Loucy (cell line): ENCODE measurements around the gene CALN1.

ENCODE experiments used
- EZH2phosphoT487 ChIP-seq: fragments of 200-600 bp; IDR thresholded peaks from 2 replicates; pipeline ENCODE4 v1.6.1; 2018; ENCODE audit warnings: antibody characterized with exemption, mild to moderate bottlenecking, moderate library complexity, borderline replicate concordance
- TF ChIP-seq, protein P1 (sequence below): fragments of 200-600 bp; sonication (generic); conservative IDR thresholded peaks from 2 replicates; pipeline ENCODE4 v1.5.1; 2014; ENCODE audit warnings: mild to moderate bottlenecking, antibody characterized with exemption, low read length

DNA sequence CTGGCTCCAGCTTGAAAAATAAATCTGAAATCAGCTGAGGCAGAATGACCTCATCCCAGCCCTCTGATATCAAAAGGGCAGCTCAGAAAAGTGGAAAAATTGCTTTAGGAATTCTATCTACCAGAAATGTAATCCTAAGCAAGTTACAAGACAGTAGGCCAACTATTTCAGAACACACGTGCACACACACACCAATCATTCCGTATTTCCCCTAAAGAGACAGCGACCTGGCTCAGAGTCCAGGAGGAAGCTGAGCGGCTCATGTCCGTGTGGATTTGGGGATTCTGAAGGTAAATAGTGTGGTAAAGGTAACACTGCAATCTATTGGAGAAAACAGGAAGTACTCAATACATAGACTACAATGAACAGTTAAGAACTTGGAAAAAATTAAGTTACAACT is 288.2 kb downstream of the CALN1 start:
- TF ChIP-seq, protein P1, sequence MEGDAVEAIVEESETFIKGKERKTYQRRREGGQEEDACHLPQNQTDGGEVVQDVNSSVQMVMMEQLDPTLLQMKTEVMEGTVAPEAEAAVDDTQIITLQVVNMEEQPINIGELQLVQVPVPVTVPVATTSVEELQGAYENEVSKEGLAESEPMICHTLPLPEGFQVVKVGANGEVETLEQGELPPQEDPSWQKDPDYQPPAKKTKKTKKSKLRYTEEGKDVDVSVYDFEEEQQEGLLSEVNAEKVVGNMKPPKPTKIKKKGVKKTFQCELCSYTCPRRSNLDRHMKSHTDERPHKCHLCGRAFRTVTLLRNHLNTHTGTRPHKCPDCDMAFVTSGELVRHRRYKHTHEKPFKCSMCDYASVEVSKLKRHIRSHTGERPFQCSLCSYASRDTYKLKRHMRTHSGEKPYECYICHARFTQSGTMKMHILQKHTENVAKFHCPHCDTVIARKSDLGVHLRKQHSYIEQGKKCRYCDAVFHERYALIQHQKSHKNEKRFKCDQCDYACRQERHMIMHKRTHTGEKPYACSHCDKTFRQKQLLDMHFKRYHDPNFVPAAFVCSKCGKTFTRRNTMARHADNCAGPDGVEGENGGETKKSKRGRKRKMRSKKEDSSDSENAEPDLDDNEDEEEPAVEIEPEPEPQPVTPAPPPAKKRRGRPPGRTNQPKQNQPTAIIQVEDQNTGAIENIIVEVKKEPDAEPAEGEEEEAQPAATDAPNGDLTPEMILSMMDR = no peak
- no peak for TF ChIP-seq EZH2phosphoT487
